DOHH2 (cell line): ENCODE data around the gene SCYL3.

Experiments used
- H3F3A ChIP-seq: fragments of 200-600 bp; sonication (generic), shearing (Covaris generic); 2 replicates; pipeline ENCODE4 v1.6.0; 2016; ENCODE audit warnings: antibody characterized with exemption, mild to moderate bottlenecking; ENCODE audit not compliant: control insufficient read depth, insufficient read depth
- H3K27ac ChIP-seq: fragments of 200-600 bp; sonication (generic); 2 replicates; pipeline ENCODE4 v1.5.1; 2014; ENCODE audit warnings: low read depth, mild to moderate bottlenecking, low read length, moderate library complexity
- H3K27me3 ChIP-seq: fragments of 200-600 bp; sonication (generic); 2 replicates; pipeline ENCODE4 v1.6.1; 2014; ENCODE audit warnings: mild to moderate bottlenecking, low read length, mixed read lengths; ENCODE audit not compliant: control insufficient read depth
- H3K36me3 ChIP-seq: fragments of 200-600 bp; sonication (generic); 2 replicates; pipeline ENCODE4 v1.6.1; 2014; ENCODE audit warnings: mild to moderate bottlenecking, low read length, moderate library complexity, mixed read lengths; ENCODE audit not compliant: control insufficient read depth
- H3K4me1 ChIP-seq: fragments of 200-600 bp; sonication (generic); 2 replicates; pipeline ENCODE4 v1.6.1; 2014; ENCODE audit warnings: mild to moderate bottlenecking, low read length, mixed read lengths; ENCODE audit not compliant: control insufficient read depth
- H3K4me2 ChIP-seq: fragments of 200-600 bp; sonication (generic); 2 replicates; pipeline ENCODE4 v1.6.0; 2014; ENCODE audit warnings: mild to moderate bottlenecking, low read length, moderate library complexity
- H3K4me3 ChIP-seq: fragments of 200-600 bp; sonication (generic); 2 replicates; pipeline ENCODE4 v1.5.1; 2014; ENCODE audit warnings: mild to moderate bottlenecking, low read length, mixed read lengths
- H3K79me2 ChIP-seq: fragments of 200-600 bp; sonication (generic); 2 replicates; pipeline ENCODE4 v1.6.1; 2014; ENCODE audit warnings: mild to moderate bottlenecking, low read length, mixed read lengths; ENCODE audit not compliant: control insufficient read depth
- H3K9me2 ChIP-seq: fragments of 200-600 bp; sonication (generic); replicated peaks from 2 replicates; pipeline ENCODE4 v1.6.1; 2014; ENCODE audit warnings: mild to moderate bottlenecking, low read length, mixed read lengths; ENCODE audit not compliant: control insufficient read depth
- H3K9me3 ChIP-seq: fragments of 200-600 bp; sonication (generic); 2 replicates; pipeline ENCODE4 v1.6.1; 2014; ENCODE audit warnings: antibody characterized with exemption, low read length, mixed read lengths; ENCODE audit not compliant: control insufficient read depth, insufficient read depth
- H4K20me1 ChIP-seq: fragments of 200-600 bp; sonication (generic); 2 replicates; pipeline ENCODE4 v1.6.0; 2014; ENCODE audit warnings: low read depth, mild to moderate bottlenecking, antibody characterized with exemption, low read length, moderate library complexity; ENCODE audit not compliant: control insufficient read depth, insufficient read depth
- EZH2phosphoT487 ChIP-seq: fragments of 200-600 bp; sonication (generic); IDR thresholded peaks from 2 replicates; pipeline ENCODE4 v1.6.1; 2017; ENCODE audit warnings: borderline replicate concordance, mild to moderate bottlenecking, antibody characterized with exemption, low read length, moderate library complexity, mixed read lengths
- TF ChIP-seq, protein P1 (sequence below): fragments of 200-600 bp; sonication (generic); IDR thresholded peaks from one replicate; pipeline ENCODE4 v1.5.1; 2014; ENCODE audit warnings: antibody characterized with exemption, mild to moderate bottlenecking, low read depth, low read length; ENCODE audit not compliant: poor library complexity, severe bottlenecking

The SCYL3 gene

DNA sequence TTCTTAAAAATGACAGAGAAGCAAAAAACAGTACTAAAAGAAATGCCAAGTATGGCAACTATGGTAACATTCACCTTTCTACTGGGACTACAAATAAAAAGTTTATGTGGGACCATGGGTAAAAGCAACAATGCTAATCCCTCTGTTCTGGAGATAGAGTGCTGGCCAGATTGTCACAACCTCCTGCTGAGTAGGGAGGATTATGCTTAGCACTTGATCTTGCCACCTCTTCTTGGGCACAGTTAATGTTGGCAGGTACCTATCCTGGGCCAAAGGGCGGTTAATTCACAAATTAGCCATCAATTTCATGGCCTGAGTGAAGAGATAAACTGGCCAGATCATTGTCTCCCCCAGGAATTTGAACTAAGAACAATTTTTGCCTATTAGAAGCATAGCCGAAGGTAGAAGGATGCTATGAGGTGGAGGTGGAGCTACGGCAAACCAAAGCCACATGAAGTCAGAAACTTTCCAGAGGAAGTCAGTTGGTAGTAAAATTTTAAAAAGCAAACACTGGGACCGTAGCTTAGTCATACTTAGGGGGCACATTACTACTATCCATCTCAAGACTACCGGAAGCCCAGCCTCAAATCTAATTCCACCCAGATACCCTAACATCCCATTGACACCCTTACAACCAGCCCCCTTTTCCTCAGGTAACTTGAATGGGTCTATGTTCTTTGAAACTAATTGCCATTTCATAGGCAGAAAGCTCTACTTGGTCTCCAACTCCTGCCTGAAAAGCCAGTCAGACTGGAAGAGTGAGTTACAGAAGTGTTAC lies 2.7 kb downstream of the SCYL3 start:
- Histone ChIP-seq H3K79me2 (peaks cover 44% of the 10 kb centered on the region), H4K20me1 (no peaks in the 10 kb centered on the region), H3K4me3 (peak overlapping the region; percentile 91), H3F3A (no peaks in the 10 kb centered on the region), H3K27ac (no peak overlapping the region), H3K4me2 (peak overlapping the region; percentile 93), H3K9me3 (no peaks in the 10 kb centered on the region), H3K9me2 (no peaks in the 10 kb centered on the region), H3K4me1 (peaks cover 27% of the 10 kb centered on the region), H3K27me3 (no peaks in the 10 kb centered on the region), H3K36me3 (peaks cover 28% of the 10 kb centered on the region)
- TF ChIP-seq, protein P1, sequence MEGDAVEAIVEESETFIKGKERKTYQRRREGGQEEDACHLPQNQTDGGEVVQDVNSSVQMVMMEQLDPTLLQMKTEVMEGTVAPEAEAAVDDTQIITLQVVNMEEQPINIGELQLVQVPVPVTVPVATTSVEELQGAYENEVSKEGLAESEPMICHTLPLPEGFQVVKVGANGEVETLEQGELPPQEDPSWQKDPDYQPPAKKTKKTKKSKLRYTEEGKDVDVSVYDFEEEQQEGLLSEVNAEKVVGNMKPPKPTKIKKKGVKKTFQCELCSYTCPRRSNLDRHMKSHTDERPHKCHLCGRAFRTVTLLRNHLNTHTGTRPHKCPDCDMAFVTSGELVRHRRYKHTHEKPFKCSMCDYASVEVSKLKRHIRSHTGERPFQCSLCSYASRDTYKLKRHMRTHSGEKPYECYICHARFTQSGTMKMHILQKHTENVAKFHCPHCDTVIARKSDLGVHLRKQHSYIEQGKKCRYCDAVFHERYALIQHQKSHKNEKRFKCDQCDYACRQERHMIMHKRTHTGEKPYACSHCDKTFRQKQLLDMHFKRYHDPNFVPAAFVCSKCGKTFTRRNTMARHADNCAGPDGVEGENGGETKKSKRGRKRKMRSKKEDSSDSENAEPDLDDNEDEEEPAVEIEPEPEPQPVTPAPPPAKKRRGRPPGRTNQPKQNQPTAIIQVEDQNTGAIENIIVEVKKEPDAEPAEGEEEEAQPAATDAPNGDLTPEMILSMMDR, result no peak
- no peak for TF ChIP-seq EZH2phosphoT487

DNA sequence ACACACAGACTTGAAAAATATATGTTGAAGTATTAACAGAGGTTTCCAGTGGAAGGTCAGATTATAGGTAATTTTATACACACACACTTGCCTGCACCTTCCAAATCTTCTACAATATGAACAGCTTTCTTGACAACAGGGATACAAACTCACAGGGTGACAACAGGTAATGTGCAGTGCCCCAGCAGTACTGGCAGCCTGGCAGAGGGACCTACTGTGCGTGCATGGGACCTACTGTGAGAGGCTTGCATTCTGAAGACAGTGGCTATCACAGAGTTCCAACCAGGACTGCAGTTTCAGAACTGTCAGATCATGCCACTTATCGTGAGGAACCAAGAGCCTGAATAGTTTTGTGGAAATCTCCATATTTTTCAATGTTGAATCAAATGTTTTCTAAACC lies 3.8 kb downstream of the SCYL3 start:
- Histone ChIP-seq H3K9me3 (no peaks in the 10 kb centered on the region), H3K4me1 (peaks cover 26% of the 10 kb centered on the region), H4K20me1 (no peaks in the 10 kb centered on the region), H3K27me3 (no peaks in the 10 kb centered on the region), H3K4me2 (no peak overlapping the region), H3K4me3 (no peak overlapping the region), H3K36me3 (peaks cover 33% of the 10 kb centered on the region), H3F3A (no peaks in the 10 kb centered on the region), H3K79me2 (peaks cover 44% of the 10 kb centered on the region), H3K27ac (no peak overlapping the region), H3K9me2 (no peaks in the 10 kb centered on the region)
- TF ChIP-seq EZH2phosphoT487, result no peak
- TF ChIP-seq, protein P1, result no peak

DNA sequence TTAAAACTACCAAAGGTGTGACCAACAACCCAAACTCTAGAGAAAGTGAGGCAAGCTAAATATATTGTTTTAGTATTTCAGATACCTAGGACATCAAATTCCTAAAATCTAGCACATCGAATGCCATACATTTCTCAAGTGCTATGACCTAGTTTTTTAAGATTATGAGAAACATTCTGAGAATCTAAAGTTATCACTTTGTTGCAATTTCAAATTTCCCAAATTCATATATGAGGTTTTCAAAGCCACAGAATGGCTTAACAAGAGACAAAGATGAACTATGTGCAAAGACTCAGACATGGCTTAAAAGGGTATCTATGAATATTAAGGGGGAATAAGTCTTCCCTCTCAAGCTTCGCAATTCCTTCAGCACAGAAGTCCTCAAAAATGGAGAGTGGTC lies 6.8 kb downstream of the SCYL3 start:
- Histone ChIP-seq H3F3A (no peaks in the 10 kb centered on the region), H3K79me2 (peaks cover 30% of the 10 kb centered on the region), H3K36me3 (peaks cover 29% of the 10 kb centered on the region), H3K27ac (no peak overlapping the region), H3K9me3 (no peaks in the 10 kb centered on the region), H3K9me2 (no peaks in the 10 kb centered on the region), H3K27me3 (no peaks in the 10 kb centered on the region), H3K4me2 (no peak overlapping the region), H3K4me3 (no peak overlapping the region), H4K20me1 (no peaks in the 10 kb centered on the region), H3K4me1 (peaks cover 12% of the 10 kb centered on the region)
- TF ChIP-seq, protein P1, result no peak
- no peak for TF ChIP-seq EZH2phosphoT487
